Motor neuron (in vitro differentiated cells): ENCODE results near the gene EMID1. TPM values are rescaled to one million over a fixed set of nuclear protein-coding genes. Genes with fewer than 3 reads are reported as not detected.
A peak's percentile ranks its signal among the peaks of the same experiment; 100 is the strongest.

Experiments
- ATAC-seq, 8 experiments: fragments of 200-7000 bp; cut with Tn5 transposase; replicated peaks in 6 of 8; 2 replicates each; pipeline ENCODE4 v1.8.0; 2021; ENCODE audit warnings: mild to moderate bottlenecking in 8 of 8, moderate library complexity in 8 of 8
- H3K27ac ChIP-seq, 2 donors: fragments of 250-450 bp; sonication (Bioruptor Pico); 2 replicates each; pipeline ENCODE4 v1.9.0; 2021; ENCODE audit warnings: antibody characterized with exemption in 2 of 2, mild to moderate bottlenecking in 2 of 2, moderate library complexity in 1 of 2
- H3K4me1 ChIP-seq, 2 donors: fragments of 250-450 bp; sonication (Bioruptor Pico); replicated peaks in 1 of 2; 2 replicates each; pipeline ENCODE4 v1.6.1; 2021; ENCODE audit warnings: antibody characterized with exemption in 2 of 2, mild to moderate bottlenecking in 2 of 2, moderate library complexity in 1 of 2
- H3K4me3 ChIP-seq, 5 donors: fragments of 250-450 bp; sonication (Bioruptor Pico); 2 replicates each; pipeline ENCODE4 v1.9.0; 2021; ENCODE audit warnings: antibody characterized with exemption in 5 of 5, mild to moderate bottlenecking in 5 of 5, moderate library complexity in 4 of 5
- WGBS, 10 experiments: fragments of 450-650 bp; shearing (Covaris generic); methylation state at CpG; one replicate each; pipeline ENCODE4 v1.0.0; 2022; 5-methylcytosine and 5-hydroxymethylcytosine counted together
- in situ Hi-C, 9 experiments: fragments of 400-800 bp; cut with MboI; loops; one replicate each; pipeline ENCODE4 v1.15.0; 2021; ENCODE audit warnings: low sequenced_read_pairs in 9 of 9, low pct_unique_long_range_greater_than_20kb in 2 of 9; ENCODE audit not compliant: unreplicated experiment in 9 of 9
- total RNA-seq, 8 experiments: library from RNA; unstranded; fragments of 300-600 nt; gene quantifications; 2 replicates each; pipeline versions ENCODE4 v1.2.3 to v1.2.4, GENCODE V29; 2022

The EMID1 gene
- total RNA-seq, 8 experiments from 2014 or later, result 0.56 to 21.9 (median 6.7) TPM

- Histone ChIP-seq H3K4me1 (peaks cover 10 to 14% of the 10 kb centered on the region in 2 donors), H3K27ac (no peak overlapping the region), H3K4me3 (no peak overlapping the region)
- ATAC-seq, result no peak
- in situ Hi-C loops, result no loop called here
- 68 to 100% (median 73%) methylated on average over 1 to 2 of the region's 8 CpGs; no CpG with 5 or more reads in 7 of the 10 experiments for WGBS, 10 experiments
Observed at GRCh38 chr22:29199702-29200400, 5.8 kb upstream of the EMID1 start.

GRCh38 chr22:29200901-29201300 is 4.8 kb upstream of the EMID1 start:
- WGBS, 10 experiments, result 57 to 100% (median 90%) methylated on average over 2 to 6 of the region's 7 CpGs; no CpG with 5 or more reads in 7 of the 10 experiments
- H3K4me3 ChIP-seq, result no peak overlapping the region
- no peak overlapping the region for H3K27ac ChIP-seq
- H3K4me1 ChIP-seq, result peaks cover 6 to 11% of the 10 kb centered on the region in 2 donors
- no peak for ATAC-seq
- in situ Hi-C loops, result no loop called here

- no peak overlapping the region for H3K4me3 ChIP-seq
- peaks cover 7 to 12% of the 10 kb centered on the region in 2 donors for H3K4me1 ChIP-seq
- in situ Hi-C loops, result no loop called here
- ATAC-seq, result no peak
- H3K27ac ChIP-seq, result no peak overlapping the region
- WGBS, 10 experiments, result 40 to 100% (median 76%) methylated on average over 1 to 3 of the region's 7 CpGs; no CpG with 5 or more reads in 7 of the 10 experiments
Observed at GRCh38 chr22:29201782-29202181, 3.9 kb upstream of the EMID1 start.

- peak in 3 of 8 experiments; percentile 13 to 42 (median 15) for ATAC-seq
- WGBS, 10 experiments, result 43 to 100% (median 64%) methylated on average over 1 to 6 of the region's 24 CpGs; no CpG with 5 or more reads in 2 of the 10 experiments
- in situ Hi-C loops, result no loop called here
- Histone ChIP-seq H3K4me3 (no peak overlapping the region), H3K4me1 (peaks cover 8 to 18% of the 10 kb centered on the region in 2 donors), H3K27ac (no peak overlapping the region)
Observed at GRCh38 chr22:29202212-29203192, 3.2 kb upstream of the EMID1 start.

DNA sequence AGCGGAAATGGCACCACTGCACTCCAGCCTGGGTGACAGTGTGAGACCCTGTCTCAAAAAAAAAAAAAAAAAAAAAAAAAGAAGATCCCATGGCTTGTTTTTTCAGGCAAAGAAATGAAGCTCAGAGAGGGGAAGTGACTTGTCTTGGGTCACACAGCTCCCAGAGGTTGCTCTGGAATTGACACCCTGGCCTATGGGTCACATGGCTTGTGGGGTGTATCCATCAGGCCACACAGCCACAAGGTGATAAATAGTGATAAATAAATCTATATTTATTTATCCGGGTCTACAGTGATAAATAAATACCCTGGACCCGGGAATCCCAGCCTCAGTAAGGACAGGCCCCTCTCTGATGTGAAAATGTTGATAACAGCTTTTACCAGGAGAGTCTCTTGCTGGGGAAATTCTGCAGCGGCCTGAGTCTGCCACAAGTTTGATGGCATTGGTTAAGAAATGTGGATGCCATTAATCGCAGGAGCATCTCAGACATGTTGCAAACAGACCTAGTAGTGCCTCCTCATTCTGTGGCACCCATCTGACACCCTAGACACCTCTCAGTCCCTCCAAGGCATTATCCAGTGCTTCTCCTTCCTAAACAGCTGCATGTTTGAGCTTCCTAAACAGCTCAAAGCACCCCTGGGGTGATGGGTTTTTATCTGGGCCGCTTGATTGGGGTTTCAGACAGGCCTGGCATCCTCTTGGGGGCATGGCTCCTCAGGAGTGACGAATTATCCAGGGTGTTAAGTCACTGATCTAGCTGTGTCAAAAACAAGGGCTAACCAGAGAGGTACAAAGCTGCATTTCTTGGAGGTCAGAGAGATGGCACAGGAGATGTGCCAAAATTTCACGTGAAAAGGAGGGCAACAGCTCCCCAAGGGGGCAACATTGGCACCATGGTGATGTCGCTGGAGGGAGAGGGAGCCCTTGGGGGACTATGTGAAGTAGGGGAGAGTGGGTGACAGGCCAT is 1.9 kb upstream of the EMID1 start:
- in situ Hi-C loops, result no loop called here
- H3K4me3 ChIP-seq, result no peak overlapping the region
- ATAC-seq, result no peak
- WGBS, 10 experiments, result 0 to 88% (median 70%) methylated on average over 1 to 6 of the region's 9 CpGs; no CpG with 5 or more reads in 2 of the 10 experiments
- H3K4me1 ChIP-seq, result peaks cover 8 to 20% of the 10 kb centered on the region in 2 donors
- no peak overlapping the region for H3K27ac ChIP-seq

GRCh38 chr22:29204455-29205183 is 1.1 kb upstream of the EMID1 start:
- peaks cover 8 to 27% of the 10 kb centered on the region in 2 donors for H3K4me1 ChIP-seq
- WGBS, 10 experiments, result 40 to 100% (median 88%) methylated on average over 1 to 2 of the region's 8 CpGs; no CpG with 5 or more reads in 4 of the 10 experiments
- no peak overlapping the region for H3K4me3 ChIP-seq
- no peak overlapping the region for H3K27ac ChIP-seq
- in situ Hi-C loops, result no loop called here
- ATAC-seq, result no peak

GRCh38 chr22:29205252-29205593 is 473 bp upstream of the EMID1 start:
- in situ Hi-C loops, result no loop called here
- no peak overlapping the region for H3K27ac ChIP-seq
- peaks cover 8 to 29% of the 10 kb centered on the region in 2 donors for H3K4me1 ChIP-seq
- WGBS, 10 experiments, result 50 to 100% (median 77%) methylated on average over 1 to 7 of the region's 11 CpGs; no CpG with 5 or more reads in 2 of the 10 experiments
- H3K4me3 ChIP-seq, result peak overlapping the region; percentile 40 to 73 (median 48)
- no peak for ATAC-seq

DNA sequence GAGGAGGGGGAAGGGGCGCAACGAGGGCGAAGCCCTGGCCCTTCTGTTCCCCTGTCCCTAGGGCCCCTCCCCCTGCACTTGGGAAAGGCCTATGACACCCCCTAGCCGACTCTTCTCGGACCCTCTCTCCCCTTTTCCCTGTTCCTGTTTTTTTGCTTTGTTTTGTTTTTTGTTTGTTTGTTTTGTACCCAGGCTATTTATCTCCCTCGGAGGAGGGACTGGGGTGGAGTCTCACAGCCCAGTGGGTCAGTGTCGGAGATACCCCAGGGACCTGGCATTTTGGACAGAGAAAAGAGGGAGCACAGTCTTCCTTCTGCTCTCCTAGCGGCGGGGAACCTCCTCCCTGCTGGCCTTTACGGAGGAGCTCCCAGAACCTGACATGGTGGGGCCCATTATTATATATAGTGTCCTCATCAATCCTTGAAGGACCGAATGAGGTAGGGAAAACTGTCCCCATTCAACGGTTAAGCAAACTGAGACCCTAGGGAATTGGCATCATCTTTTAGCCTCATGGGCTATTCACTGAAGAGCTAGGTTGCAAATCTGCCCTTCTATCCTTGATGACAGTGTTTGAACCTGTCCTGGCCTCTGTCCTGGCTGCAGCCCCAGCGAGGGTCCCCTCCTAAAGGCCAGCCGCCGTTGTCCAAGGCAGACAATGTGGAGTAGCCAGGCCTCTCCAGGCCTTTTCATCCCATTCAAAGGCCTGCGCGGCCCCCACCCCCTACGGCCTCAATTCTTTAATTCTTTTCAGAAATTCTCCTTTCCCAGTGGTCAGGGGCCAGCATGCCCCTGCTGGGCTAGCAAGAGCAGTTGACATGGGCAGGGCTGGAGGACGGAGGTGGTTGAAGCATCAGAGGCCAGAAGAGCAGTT is 911 bp downstream of the EMID1 start:
- H3K4me3 ChIP-seq, result peak overlapping the region; percentile 40 to 73 (median 48)
- in situ Hi-C loops, result no loop called here
- H3K27ac ChIP-seq, result peak overlapping the region in 1 of 2 donors; percentile 23
- WGBS, 10 experiments, result 0 to 63% (median 11%) methylated on average over 1 to 8 of the region's 19 CpGs; no CpG with 5 or more reads in 2 of the 10 experiments
- peak in 4 of 8 experiments; percentile 2 to 6 (median 4) for ATAC-seq
- H3K4me1 ChIP-seq, result peaks cover 8 to 29% of the 10 kb centered on the region in 2 donors

- H3K4me1 ChIP-seq, result peaks cover 8 to 29% of the 10 kb centered on the region in 2 donors
- H3K4me3 ChIP-seq, result peak overlapping the region in 1 of 5 donors; percentile 47
- in situ Hi-C loops, result no loop called here
- 0 to 69% (median 52%) methylated on average over 1 to 4 of the region's 5 CpGs; no CpG with 5 or more reads in 5 of the 10 experiments for WGBS, 10 experiments
- H3K27ac ChIP-seq, result no peak overlapping the region
- ATAC-seq, result no peak
Observed at GRCh38 chr22:29207243-29207550, 1.5 kb downstream of the EMID1 start.

- Histone ChIP-seq H3K27ac (no peak overlapping the region), H3K4me3 (no peak overlapping the region), H3K4me1 (peaks cover 8 to 24% of the 10 kb centered on the region in 2 donors)
- ATAC-seq, result no peak
- in situ Hi-C loops, result no loop called here
- WGBS, 10 experiments, result 66 to 100% (median 75%) methylated on average over 1 to 5 of the region's 11 CpGs; no CpG with 5 or more reads in 6 of the 10 experiments
Observed at GRCh38 chr22:29207562-29208501, 2.1 kb downstream of the EMID1 start.
